ENCODE measurements around the gene UBR4. TPM values are rescaled to one million over a fixed set of nuclear protein-coding genes. Genes with fewer than 3 reads are reported as not detected.
A peak's percentile ranks its signal among the peaks of the same experiment; 100 is the strongest.

Gene UBR4
- polyA plus RNA-seq, 2 of the 4 experiments (the other 2 are of a cell fraction): 55.8 to 74.3 TPM

DNA sequence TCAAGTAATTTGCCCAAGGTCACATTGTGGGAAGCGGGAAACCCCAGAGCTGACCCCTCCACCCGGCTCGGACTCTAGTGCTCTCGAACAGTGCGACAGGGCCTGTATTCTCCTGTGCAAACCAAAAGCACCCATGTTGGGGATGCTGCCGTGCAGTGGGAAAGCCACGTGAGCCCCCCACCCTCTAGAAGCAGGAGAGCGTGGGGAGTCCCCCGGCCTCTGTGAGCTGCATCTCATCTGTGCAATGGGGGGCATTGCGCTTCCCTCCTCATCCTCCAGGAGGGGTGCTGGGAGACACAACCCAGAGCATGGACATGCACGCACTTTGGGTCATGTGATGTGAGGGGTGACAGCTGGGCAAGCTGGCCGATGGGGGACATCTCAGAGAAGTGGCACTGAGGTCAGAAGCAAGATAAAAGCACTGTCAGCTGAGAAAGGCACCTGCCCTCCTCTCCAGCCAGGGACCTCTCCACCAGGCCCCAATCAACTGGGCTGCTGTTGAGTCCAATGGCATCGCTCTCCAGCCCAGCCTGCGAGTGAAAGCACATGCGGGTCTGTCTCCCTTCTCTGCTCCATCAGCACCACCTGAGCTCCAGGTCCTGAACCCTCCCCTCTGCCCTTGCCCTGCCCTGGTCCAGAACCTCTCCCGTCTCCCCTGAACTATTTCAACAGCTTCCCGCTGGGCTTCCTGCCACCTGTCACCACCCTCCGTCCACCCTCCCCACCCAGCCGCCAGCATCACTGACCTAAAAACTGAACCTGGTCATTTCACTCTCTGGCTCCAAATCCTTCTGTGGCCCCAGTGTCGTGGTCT, 177.2 kb downstream of the UBR4 start:
- WGBS (ENCODE audit: missing lambda C conversion rate): 91% methylated on average over 15 of the region's 20 CpGs
- H3K4me2 ChIP-seq: no peak overlapping the region
- DNase-seq (ENCODE audit: low read depth in 1 of 2, low spot score in 1 of 2) (no peak), FAIRE-seq (no peak), ATAC-seq (no peak)
- ChIA-PET POLR2A (no interaction called here), CTCF (interaction anchor here (2.6 kb wide), 1 partner anchor 120 kb away, joined by 6 read pairs; no protein-coding TSS in a partner anchor)
- peak overlapping the region in 1 of 2 experiments; percentile 75; a peak in 4 of 6 replicates for H3K27ac ChIP-seq
- peaks cover 9% of the 10 kb centered on the region for H3K4me1 ChIP-seq
- no peak for TF ChIP-seq ELK1 (IDR thresholded peaks at IDR 0.05; ENCODE audit: low read depth, low read length)
- TF ChIP-seq RNF2 (IDR thresholded peaks at IDR 0.05; ENCODE audit: borderline replicate concordance, low read depth): no peak
- TF ChIP-seq HEYL (CRISPR knock-in tag; IDR thresholded peaks at IDR 0.05): no peak
- TF ChIP-seq FOSL2 (IDR thresholded peaks at IDR 0.05): no peak
- no peak for TF ChIP-seq FOSL2 (CRISPR knock-in tag; IDR thresholded peaks at IDR 0.05)
- no peak for TF ChIP-seq BCL3 (IDR thresholded peaks at IDR 0.05)
- no peak for TF ChIP-seq ZNF302 (CRISPR knock-in tag; IDR thresholded peaks at IDR 0.05)
- no peak for TF ChIP-seq MYC (IDR thresholded peaks at IDR 0.05; ENCODE audit: borderline replicate concordance, low read length)
- no peak for TF ChIP-seq NR3C1 (IDR thresholded peaks at IDR 0.05)
- no peak for TF ChIP-seq RCOR1 (IDR thresholded peaks at IDR 0.05; ENCODE audit: low read depth, low read length)
- no peak for TF ChIP-seq SMC3 (IDR thresholded peaks at IDR 0.05)
- no peak for TF ChIP-seq HES2 (IDR thresholded peaks at IDR 0.05)
- H3K4me3 ChIP-seq: no peak overlapping the region
- H3K9me3 ChIP-seq: no peaks in the 10 kb centered on the region

DNA sequence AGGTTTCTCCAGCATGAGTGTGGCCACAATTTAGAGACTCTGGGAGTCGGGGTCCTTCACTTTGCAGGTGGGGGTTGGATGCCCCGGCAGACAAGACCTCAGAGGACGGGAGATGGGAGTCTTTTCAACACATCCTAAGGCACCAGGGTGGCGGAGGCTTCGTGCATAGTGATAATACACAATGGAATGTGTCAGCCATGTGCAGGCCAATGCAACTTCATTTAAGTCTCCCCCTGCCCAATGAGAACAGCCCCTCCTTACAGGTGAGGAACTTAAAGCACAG, 177.7 kb downstream of the UBR4 start:
- ChIA-PET POLR2A (no interaction called here), CTCF (interaction anchor here (2.6 kb wide), 1 partner anchor 120 kb away, joined by 6 read pairs; no protein-coding TSS in a partner anchor)
- no peaks in the 10 kb centered on the region for H3K9me3 ChIP-seq
- H3K4me1 ChIP-seq: peaks cover 9% of the 10 kb centered on the region
- no peak for DNase-seq (ENCODE audit: low read depth in 1 of 2, low spot score in 1 of 2)
- TF ChIP-seq TP53 (CRISPR knock-in tag; IDR thresholded peaks at IDR 0.05) (no peak), HEYL (CRISPR knock-in tag; IDR thresholded peaks at IDR 0.05) (no peak), USF2 (IDR thresholded peaks at IDR 0.05) (no peak), MYC (IDR thresholded peaks at IDR 0.05; ENCODE audit: borderline replicate concordance, low read length) (no peak), CHD2 (IDR thresholded peaks at IDR 0.05; ENCODE audit: low read length, partially characterized antibody) (no peak), EP300 (IDR thresholded peaks at IDR 0.05) (no peak), NPAS2 (CRISPR knock-in tag; IDR thresholded peaks at IDR 0.05; ENCODE audit: borderline replicate concordance) (no peak)
- no peak overlapping the region for H3K27ac ChIP-seq
- no peak for FAIRE-seq
- ATAC-seq: no peak
- no peak overlapping the region for H3K4me2 ChIP-seq
- H3K4me3 ChIP-seq: no peak overlapping the region
- WGBS (ENCODE audit: missing lambda C conversion rate): no CpG with 5 or more reads among the region's 5 CpGs
